ENCODE measurements around the gene LRRC8D.

Gene LRRC8D

GRCh38 chr1:89896105-89896942 is 75.5 kb downstream of the LRRC8D start:
- no peak for DNase-seq (ENCODE audit: low read depth)

GRCh38 chr1:89897347-89898133 is 76.7 kb downstream of the LRRC8D start:
- no peak for DNase-seq (ENCODE audit: low read depth)

- DNase-seq (ENCODE audit: low read depth) = no peak
Observed at GRCh38 chr1:89898150-89898549, 77.3 kb downstream of the LRRC8D start.

GRCh38 chr1:89898695-89899470 is 78.1 kb downstream of the LRRC8D start:
- DNase-seq (ENCODE audit: low read depth) = no peak

GRCh38 chr1:89900323-89900722 is 79.5 kb downstream of the LRRC8D start:
- no peak for DNase-seq (ENCODE audit: low read depth)

GRCh38 chr1:89900791-89901708 is 80.2 kb downstream of the LRRC8D start:
- no peak for DNase-seq (ENCODE audit: low read depth)

GRCh38 chr1:89901957-89902669 is 81.3 kb downstream of the LRRC8D start:
- no peak for DNase-seq (ENCODE audit: low read depth)

GRCh38 chr1:89903550-89903949 is 82.7 kb downstream of the LRRC8D start:
- no peak for DNase-seq (ENCODE audit: low read depth)

GRCh38 chr1:89904219-89904980 is 83.6 kb downstream of the LRRC8D start:
- DNase-seq (ENCODE audit: low read depth) = no peak

- DNase-seq (ENCODE audit: low read depth) = no peak
Observed at GRCh38 chr1:89905395-89906058, 84.7 kb downstream of the LRRC8D start.

- no peak for DNase-seq (ENCODE audit: low read depth)
Observed at GRCh38 chr1:89906088-89906487, 85.3 kb downstream of the LRRC8D start.

- no peak for DNase-seq (ENCODE audit: low read depth)
Observed at GRCh38 chr1:89907727-89908212, 86.9 kb downstream of the LRRC8D start.

GRCh38 chr1:89908273-89908671 is 87.4 kb downstream of the LRRC8D start:
- DNase-seq (ENCODE audit: low read depth) = no peak

GRCh38 chr1:89908672-89909436 is 88.0 kb downstream of the LRRC8D start:
- DNase-seq (ENCODE audit: low read depth) = no peak

- DNase-seq (ENCODE audit: low read depth) = no peak
Observed at GRCh38 chr1:89910268-89910667, 89.4 kb downstream of the LRRC8D start.

- no peak for DNase-seq (ENCODE audit: low read depth)
Observed at GRCh38 chr1:89910780-89911179, 89.9 kb downstream of the LRRC8D start.

GRCh38 chr1:89911191-89911991 is 90.6 kb downstream of the LRRC8D start:
- no peak for DNase-seq (ENCODE audit: low read depth)

GRCh38 chr1:89912073-89912472 is 91.2 kb downstream of the LRRC8D start:
- no peak for DNase-seq (ENCODE audit: low read depth)

All from activated T-helper 9 cell treated with anti-CD3 and anti-CD28 coated beads, Interleukin-2, amount 50 U/mL, for 16 hours (primary cell).